Body of pancreas (tissue), 4 donors: ENCODE results near the gene ADH6. TPM values are rescaled to one million over a fixed set of nuclear protein-coding genes. Genes with fewer than 3 reads are reported as not detected.

Source experiments
- ATAC-seq: fragments of 150-250 bp; one replicate; pipeline ENCODE4 v1.9.1; 2016
- DNase-seq, 4 donors: peaks; one replicate each; pipeline ENCODE4 v3.0.0-alpha.2; 2019
- H3K27ac ChIP-seq, 4 donors: fragments of 200-600 bp; sonication (generic); 1 replicate in 3 of 4; 2 replicates in 1 of 4; pipeline versions ENCODE4 v1.5.1 to v1.6.1; 2016 to 2019; ENCODE audit warnings: mild to moderate bottlenecking in 1 of 4, mixed read lengths in 1 of 4, moderate library complexity in 1 of 4
- H3K27me3 ChIP-seq, 2 donors: fragments of 200-600 bp; sonication (generic); one replicate each; pipeline ENCODE4 v1.6.0; 2016; ENCODE audit warnings: mild to moderate bottlenecking in 1 of 2
- H3K36me3 ChIP-seq, 2 donors: fragments of 200-600 bp; sonication (generic); replicated peaks in 1 of 2; 2 replicates each; pipeline ENCODE4 v1.5.1; 2016; ENCODE audit warnings: low read depth in 2 of 2; ENCODE audit not compliant: insufficient read depth in 1 of 2
- H3K4me1 ChIP-seq: fragments of 200-600 bp; sonication (generic); one replicate; pipeline ENCODE4 v1.6.0; 2016
- H3K4me3 ChIP-seq, 2 donors: fragments of 200-600 bp; sonication (generic); 1 replicate in 1 of 2; 2 replicates in 1 of 2; pipeline ENCODE4 v1.5.1; 2016 to 2019
- H3K9me3 ChIP-seq, 3 donors: fragments of 200-600 bp; sonication (generic); 1 replicate in 2 of 3; 2 replicates in 1 of 3; pipeline ENCODE4 v1.5.1; 2016
- CTCF ChIP-seq, 7 experiments: fragments of 450-650 bp in 4 of 7; fragments of 200-600 bp in 3 of 7; sonication (generic) in 3 of 7; IDR thresholded peaks; one replicate each; pipeline ENCODE4 v1.5.1; 2016 to 2019; ENCODE audit warnings: antibody characterized with exemption in 7 of 7
- POLR2A ChIP-seq, 3 donors: fragments of 450-650 bp; IDR thresholded peaks; one replicate each; pipeline ENCODE4 v1.6.1; 2016; ENCODE audit warnings: antibody characterized with exemption in 3 of 3, mild to moderate bottlenecking in 2 of 3
- WGBS, 2 donors: methylation state at CpG; one replicate each; pipeline ENCODE4 v1.1.5; 2017; 5-methylcytosine and 5-hydroxymethylcytosine counted together
- intact Hi-C: fragments of 100-400 bp; cut with DNase I; formaldehyde crosslinking; loops from one replicate; pipeline ENCODE4 v1.15.1; 2023
- total RNA-seq, 2 donors: library from RNA; depleted of rRNA; stranded (reverse); fragments of >200 nt; gene quantifications; one replicate each; pipeline ENCODE4 v1.1.0, GENCODE V29; 2016

ADH6 gene
- total RNA-seq, 2 donors from 2014 or later, result not detected

- H3K36me3 ChIP-seq, result no peaks in the 10 kb centered on the region
- TF ChIP-seq CTCF (IDR thresholded peaks at IDR 0.05) (no peak), POLR2A (IDR thresholded peaks at IDR 0.05) (no peak)
- 87 to 100% methylated on average over 2 of the region's 2 CpGs for WGBS, 2 donors
- H3K9me3 ChIP-seq, result no peaks in the 10 kb centered on the region
- DNase-seq (no peak), ATAC-seq (no peak)
- H3K27ac ChIP-seq, result no peak overlapping the region
- H3K4me3 ChIP-seq, result no peak overlapping the region
- no peaks in the 10 kb centered on the region for H3K27me3 ChIP-seq
- peaks cover 25% of the 10 kb centered on the region for H3K4me1 ChIP-seq
- intact Hi-C loops, result no loop called here
Observed at GRCh38 chr4:99185581-99185980, 33.5 kb downstream of the ADH6 start.

DNA sequence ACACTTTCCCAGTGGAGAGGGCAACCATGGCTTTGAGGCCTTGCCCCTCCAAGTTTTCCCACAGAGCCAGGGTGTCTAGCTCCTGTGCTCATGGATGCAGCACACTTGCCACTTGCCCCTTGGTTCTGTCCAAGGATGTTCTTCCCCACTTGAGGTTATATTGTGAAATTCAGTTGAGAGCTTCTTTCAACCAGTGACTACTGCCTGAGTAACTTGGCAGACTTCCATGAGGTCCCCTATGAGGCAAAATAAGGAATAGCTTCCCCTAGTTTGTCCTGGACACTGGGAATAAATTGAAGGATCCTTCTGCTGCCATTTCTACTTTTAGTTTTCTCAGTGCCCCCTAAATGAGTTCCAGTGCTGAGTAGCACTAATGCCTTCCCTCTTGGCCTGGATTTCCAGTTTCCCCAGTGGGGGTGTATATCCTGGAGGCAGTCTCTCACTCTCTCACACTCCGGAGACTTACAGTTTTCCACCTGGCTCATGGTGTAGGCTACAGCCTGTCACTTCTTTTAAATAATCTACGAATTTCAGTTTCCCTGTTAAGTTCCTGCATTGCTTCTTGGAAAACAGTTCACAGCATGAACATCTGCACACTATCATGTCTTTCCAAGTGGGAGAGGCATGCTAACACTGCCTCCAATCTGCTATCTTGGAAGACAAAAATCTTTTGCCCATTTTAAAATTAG, 38.5 kb downstream of the ADH6 start:
- ATAC-seq, result no peak
- TF ChIP-seq POLR2A (IDR thresholded peaks at IDR 0.05), result no peak
- TF ChIP-seq CTCF (IDR thresholded peaks at IDR 0.05), result no peak
- 84 to 94% methylated on average over 2 of the region's 2 CpGs for WGBS, 2 donors
- Histone ChIP-seq H3K27me3 (no peaks in the 10 kb centered on the region), H3K36me3 (no peaks in the 10 kb centered on the region), H3K9me3 (no peaks in the 10 kb centered on the region), H3K27ac (peak overlapping the region in 1 of 4 donors; percentile 4), H3K4me1 (peaks cover 18% of the 10 kb centered on the region), H3K4me3 (no peak overlapping the region)
- intact Hi-C loops, result no loop called here
- peak in 2 of 4 donors; percentile 19 to 36 for DNase-seq

- intact Hi-C loops, result no loop called here
- ATAC-seq (peak; percentile 65), DNase-seq (peak; percentile 48 to 78 (median 66))
- H3K36me3 ChIP-seq, result no peaks in the 10 kb centered on the region
- H3K4me3 ChIP-seq, result no peak overlapping the region
- 31 to 50% methylated on average over 1 of the region's 1 CpG for WGBS, 2 donors
- H3K27me3 ChIP-seq, result no peaks in the 10 kb centered on the region
- H3K4me1 ChIP-seq, result peaks cover 18% of the 10 kb centered on the region
- H3K9me3 ChIP-seq, result no peaks in the 10 kb centered on the region
- peak overlapping the region in 1 of 4 donors; percentile 31 for H3K27ac ChIP-seq
- TF ChIP-seq POLR2A (IDR thresholded peaks at IDR 0.05) (no peak), CTCF (IDR thresholded peaks at IDR 0.05) (no peak)
Observed at GRCh38 chr4:99179626-99180025, 39.4 kb downstream of the ADH6 start.

- intact Hi-C loops, result no loop called here
- H3K27me3 ChIP-seq, result no peaks in the 10 kb centered on the region
- DNase-seq (peak in 1 of 4 donors; percentile 17), ATAC-seq (no peak)
- peaks cover 18% of the 10 kb centered on the region for H3K4me1 ChIP-seq
- TF ChIP-seq CTCF (IDR thresholded peaks at IDR 0.05) (no peak), POLR2A (IDR thresholded peaks at IDR 0.05) (no peak)
- 51 to 55% methylated on average over 1 to 2 of the region's 2 CpGs for WGBS, 2 donors
- peak overlapping the region in 1 of 4 donors; percentile 31 for H3K27ac ChIP-seq
- no peak overlapping the region for H3K4me3 ChIP-seq
- no peaks in the 10 kb centered on the region for H3K36me3 ChIP-seq
- H3K9me3 ChIP-seq, result no peaks in the 10 kb centered on the region
Observed at GRCh38 chr4:99179178-99179577, 39.9 kb downstream of the ADH6 start.

- WGBS, 2 donors, result 10 to 31% methylated on average over 2 of the region's 2 CpGs
Observed at GRCh38 chr4:99166544-99166943, 52.5 kb downstream of the ADH6 start.

More at GRCh38 chr4:99166544-99166943, 52.5 kb downstream of the ADH6 start:
- TF ChIP-seq POLR2A (IDR thresholded peaks at IDR 0.05), result no peak
- no peak for TF ChIP-seq CTCF (IDR thresholded peaks at IDR 0.05)
- intact Hi-C loops, result no loop called here
- ATAC-seq (peak; percentile 91), DNase-seq (peak in 1 of 4 donors; percentile 22)
- Histone ChIP-seq H3K27me3 (no peaks in the 10 kb centered on the region), H3K4me3 (no peak overlapping the region), H3K27ac (peak overlapping the region in 3 of 4 donors; percentile 9 to 59 (median 54)), H3K4me1 (peaks cover 18% of the 10 kb centered on the region), H3K9me3 (no peaks in the 10 kb centered on the region), H3K36me3 (no peaks in the 10 kb centered on the region)
